ENCODE data around the gene HAGHL. TPM values are rescaled to one million over a fixed set of nuclear protein-coding genes. Genes with fewer than 3 reads are reported as not detected.
"Not testable (repeated sequence)": the region's sequence is repeated elsewhere in the genome, so short reads cannot be mapped to it uniquely, and the experiment has no call there.

Gene HAGHL
- polyA plus RNA-seq, 1 donor = 3.0 TPM

DNA sequence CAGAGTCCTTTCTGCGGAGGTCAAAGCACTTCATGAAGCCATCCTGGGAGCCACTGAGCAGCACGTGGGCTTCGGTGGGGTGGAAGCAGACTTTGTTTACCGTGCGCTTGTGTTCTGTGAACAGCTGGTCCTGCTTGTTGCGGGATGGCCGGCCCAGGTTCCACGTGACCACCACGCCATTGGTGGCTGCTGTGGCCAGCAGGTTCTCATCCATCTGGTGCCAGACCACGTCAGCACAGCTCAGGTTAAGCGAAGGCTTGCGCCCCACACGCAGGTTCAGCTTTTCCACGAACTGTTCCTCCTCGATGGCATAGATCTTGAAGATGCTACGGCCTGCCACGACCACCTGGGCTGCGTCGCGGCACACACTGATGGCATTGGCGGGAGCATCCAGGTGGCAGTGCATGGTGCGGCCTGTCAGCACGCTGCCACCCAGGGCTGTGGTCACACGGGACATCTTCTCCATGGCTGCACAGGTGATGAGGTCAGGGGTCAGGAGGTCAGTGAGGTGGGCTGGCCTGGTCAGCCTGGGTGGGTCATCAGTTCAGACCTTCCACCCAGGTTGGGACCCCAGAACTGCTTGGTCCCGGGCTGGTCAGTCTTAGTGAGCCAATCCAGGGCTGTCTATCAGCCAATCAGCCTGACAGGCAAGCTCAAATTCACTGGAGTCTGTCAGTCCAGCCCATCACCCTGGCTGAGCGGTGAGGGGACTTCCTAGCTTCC is 37.6 kb upstream of the HAGHL start:
- DNase-seq = no peak

GRCh38 chr16:691242-691641 is 35.7 kb upstream of the HAGHL start:
- not testable (repeated sequence) for DNase-seq

DNA sequence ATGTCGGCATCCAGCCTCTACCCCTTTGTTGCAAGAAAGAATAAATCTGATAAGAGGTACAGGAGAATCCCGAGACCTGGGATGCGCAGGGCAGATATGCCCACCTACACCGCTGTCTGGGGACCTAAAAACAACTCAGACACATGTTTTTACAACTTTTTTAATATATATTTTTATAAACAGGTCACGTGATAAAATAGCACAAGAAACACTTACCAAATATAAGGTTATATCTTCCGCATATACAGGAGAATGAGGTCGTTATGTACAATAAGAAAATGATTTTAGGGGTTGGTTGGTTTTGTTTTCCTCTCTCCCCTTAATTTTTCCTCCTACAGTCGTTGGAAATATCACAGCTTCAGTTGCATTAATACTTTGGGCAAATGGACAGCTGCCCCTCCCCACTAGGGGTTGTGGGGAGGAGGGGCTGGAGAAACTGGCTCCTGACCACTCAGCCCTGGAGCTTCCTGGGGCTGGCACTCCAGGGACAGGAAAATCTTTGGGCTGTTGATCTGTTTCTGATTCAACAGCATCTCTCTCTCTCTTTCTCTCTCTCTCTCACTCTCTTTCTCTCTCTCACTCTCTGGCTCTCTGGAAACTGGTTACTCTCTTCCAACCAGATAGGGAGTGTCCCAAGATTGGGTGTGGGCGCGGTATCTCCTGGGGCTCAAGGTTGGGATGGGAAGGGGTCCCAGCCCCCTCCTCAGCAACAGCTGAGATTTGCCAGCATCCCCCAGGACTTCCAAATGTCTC is 34.4 kb upstream of the HAGHL start:
- no peak for DNase-seq

GRCh38 chr16:693364-693763 is 33.5 kb upstream of the HAGHL start:
- no peak for DNase-seq

DNA sequence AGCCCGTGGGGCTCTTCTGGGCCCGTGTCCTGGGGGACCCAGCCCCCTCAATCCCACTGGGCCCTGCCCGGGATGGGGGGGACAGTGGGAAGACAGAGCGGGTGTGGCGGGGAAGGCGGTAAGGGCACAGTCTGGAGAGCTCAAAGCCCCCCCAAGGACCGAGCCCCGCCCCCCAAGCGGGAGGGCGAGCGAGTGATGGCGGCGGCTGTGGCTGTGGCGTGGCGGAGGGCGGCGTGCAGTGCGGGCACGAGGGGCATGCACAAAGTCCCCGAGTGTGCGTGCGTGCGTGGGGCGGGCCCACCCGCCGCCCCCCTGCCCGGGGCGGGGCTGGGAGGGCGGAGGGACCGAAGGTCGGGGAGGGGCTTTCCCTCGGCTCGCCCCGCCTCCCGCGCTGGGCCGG is 33.1 kb upstream of the HAGHL start:
- no peak for DNase-seq

DNA sequence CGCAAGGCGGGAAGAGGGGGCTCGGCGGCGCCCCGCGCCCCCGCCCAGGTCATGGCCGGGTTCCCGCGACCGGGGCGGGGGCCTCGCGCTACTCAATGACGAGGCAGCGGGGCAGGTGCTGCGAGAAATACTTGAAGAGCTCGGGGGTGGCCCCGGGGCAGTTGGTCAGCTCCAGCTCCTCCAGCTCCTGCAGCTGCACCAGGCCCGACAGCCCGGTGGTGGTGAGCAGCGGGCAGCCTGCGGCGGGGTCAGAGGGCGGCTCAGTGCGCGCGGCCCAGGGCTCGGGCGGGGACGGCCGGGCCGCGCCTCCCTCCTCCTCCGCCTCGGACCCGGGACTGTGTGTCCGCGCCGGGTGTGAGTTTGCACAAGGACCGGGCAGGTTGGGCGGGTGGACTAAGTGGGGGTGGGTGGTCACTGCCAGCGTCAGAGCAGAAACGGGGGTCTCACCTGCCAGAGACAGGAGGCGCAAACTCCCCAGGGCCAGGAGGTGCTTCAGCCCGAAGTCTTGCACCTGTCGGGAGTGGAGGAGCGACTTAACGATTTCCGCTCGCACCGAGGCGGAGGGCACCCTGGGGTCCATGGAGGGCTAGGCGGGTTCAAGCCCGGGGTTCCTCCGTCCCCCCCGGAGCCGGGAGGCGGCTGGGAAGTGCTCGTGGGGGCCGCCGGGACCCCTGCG is 32.6 kb upstream of the HAGHL start:
- no peak for DNase-seq

GRCh38 chr16:694863-695354 is 32.0 kb upstream of the HAGHL start:
- no peak for DNase-seq

DNA sequence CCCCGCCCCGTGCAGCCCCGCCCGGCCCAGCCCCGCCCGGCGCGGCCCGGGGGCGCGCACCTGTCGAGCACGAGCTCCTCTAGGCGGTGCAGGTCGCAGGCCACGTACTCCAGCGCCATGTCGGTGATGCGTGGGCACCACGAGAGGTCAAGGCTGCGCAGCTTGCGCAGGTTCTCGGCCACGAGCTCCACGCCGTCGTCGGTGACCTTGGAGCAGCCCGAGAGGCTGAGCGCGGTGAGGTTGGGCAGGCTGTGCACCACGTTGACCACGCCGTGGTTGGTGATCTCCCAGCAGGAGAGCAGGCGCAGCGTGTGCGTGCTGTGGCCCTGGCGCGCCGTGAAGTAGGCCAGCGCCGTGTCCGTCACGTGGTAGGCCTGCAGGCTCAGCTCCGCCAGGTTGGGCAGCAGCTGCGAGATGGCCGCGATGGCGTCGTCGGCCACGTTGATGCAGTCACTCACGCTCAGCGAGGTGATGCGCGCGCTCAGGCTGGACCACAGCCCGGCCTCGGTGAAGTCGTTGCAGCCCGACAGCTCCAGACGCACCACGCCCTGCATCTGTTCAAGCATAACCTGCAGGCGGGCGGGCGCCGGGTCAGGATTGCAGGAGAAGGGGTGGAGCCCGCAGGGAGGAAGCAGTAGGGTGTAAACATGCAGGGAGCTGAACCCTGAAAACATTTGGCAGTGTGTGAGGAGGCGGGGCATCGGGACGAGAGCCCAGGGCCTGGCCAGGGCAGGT is 31.4 kb upstream of the HAGHL start:
- no peak for DNase-seq

DNA sequence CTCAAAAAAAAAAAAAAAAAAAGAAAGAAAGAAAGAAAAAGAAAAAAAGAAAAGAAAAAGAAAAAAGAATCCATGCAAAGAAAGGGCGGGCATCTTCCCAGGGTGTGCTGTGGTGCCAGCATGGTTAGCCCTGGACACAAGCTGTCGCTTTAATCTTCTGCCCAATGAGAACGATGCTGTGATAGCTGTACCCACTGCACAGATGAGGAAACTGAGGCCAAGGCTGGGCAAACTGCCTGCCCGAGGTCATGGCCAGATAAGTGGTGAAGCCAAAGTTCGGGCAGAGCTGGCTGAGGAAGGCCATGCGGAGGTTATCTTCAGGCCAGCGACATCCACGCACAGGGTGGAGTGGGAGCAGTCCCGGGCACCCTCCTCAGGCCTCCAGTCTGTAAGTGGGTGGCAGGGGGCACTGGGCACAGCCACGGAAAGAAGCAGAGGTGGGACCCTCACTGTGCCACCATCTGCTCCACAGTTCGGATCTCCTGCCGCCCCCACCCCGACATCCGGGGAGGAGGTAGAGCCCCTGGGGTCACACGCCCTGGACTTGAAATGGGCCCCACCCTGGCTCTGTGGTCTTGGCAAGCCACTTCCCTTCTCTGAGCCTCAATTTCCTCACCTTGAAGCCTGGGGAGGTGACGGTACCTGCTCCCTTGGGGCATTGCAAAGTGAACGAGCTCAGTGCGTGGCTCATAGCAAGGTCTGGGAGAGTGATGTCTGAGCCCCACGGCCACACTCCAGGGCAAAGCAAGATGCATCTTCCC is 27.8 kb upstream of the HAGHL start:
- no peak for DNase-seq

GRCh38 chr16:700684-701584 is 26.0 kb upstream of the HAGHL start:
- DNase-seq = no peak

- no peak for DNase-seq
Observed at GRCh38 chr16:702341-702740, 24.6 kb upstream of the HAGHL start.

- no peak for DNase-seq
Observed at GRCh38 chr16:703406-703805, 23.5 kb upstream of the HAGHL start.

DNA sequence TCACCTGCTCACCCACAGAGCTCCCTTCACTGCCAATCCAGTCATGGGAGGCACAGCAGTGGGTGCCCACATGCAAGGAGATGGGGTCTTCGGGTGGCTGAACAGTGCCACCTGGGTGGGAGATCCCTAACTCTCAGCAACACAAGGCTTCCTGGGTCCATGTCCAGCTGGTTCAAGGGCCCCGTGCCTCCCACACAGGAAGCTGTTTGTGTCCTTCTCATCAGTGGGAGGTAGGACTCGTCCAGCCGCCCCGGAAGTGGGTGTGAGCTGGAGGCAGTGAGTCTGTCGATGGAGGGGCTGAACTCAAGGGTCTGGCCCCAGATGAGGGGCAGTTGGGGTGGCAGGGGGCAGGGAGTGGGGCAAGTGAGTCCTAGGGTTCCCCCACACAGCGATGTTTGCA is 22.9 kb upstream of the HAGHL start:
- DNase-seq = no peak

DNA sequence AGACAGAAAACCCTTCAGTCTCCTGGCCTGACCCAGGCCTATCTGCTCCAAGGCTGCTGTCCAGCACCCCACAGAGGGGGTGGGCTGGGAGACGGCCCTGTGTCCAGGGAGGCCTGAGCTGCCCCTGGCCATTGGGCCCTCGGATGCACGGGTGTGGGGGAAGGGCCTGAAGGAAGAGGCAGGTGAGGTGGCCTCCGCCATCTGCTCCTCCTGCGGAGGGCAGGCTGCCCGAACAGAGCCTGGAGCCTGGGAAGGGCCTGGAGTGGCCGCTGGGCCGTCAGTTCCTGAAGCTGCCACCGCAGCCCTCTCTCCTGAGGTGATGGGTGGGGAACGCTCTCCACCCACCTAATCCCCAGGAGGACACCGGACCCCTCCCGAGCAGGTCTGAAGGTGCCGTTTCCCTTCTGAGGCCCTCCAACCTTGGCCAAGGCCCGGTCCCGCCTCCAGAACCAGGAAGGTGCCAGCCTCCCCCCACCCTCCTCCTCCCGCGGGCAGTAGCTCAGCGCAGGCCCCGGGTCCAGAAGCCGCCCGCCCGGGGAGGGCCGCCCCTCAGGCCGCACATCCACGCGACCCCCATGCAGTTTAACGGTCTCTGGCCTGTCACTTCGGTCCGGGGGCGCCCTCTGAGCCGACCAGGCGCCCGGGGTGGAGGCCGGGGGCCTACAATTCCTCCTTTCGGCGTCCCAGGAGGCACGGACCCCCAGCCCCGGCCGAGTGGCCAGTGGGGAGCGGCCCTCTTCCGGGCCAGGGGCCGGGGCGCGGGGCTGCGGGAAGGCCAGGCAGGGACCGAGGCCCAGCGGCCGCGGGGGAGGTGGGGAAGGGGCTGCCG is 22.1 kb upstream of the HAGHL start:
- no peak for DNase-seq

DNA sequence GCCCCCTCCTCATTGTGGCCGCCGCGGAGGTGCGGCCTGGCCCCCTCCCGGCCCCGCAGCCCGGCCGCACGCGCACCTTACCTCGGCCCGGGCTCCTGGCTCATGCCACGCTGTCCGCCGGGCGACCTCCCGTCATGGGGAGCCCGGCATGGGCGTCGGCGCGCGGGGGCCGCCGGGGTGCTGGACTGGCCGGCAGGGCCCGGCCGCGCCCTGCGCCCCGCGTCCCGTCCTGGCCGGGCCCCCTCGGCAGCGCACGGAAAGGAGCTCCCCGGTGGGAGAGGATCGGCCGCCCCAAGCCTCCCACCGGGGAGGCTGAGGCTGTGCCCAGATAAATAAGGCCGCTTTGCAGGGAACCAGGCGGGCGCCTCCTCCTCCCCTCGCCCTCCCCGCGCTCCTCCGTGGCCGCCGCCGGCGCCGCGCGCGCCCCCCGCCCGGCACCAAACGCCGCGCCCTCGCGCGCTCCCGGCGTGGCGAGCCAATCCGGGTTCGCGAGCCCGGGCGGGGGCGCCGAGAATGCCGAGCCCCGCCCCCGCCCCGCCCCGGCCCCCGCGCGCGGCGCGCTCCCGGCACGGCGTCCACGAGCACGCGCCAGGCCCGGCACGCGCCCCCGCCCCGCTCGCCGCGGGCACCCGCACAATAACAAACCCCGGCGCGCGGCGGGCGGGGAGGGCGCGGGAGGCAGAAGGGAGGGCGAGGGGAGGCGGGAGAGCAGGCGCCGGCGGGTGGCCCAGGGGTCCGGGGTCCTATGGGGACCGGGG is 21.3 kb upstream of the HAGHL start, which contains the start of gene FBXL16:
Gene FBXL16, minus strand, starts transcription at position 371 of the 758 bp plus-strand sequence. CDS start 8,396 bp downstream, outside the sequence.
- no peak for DNase-seq

- no peak for DNase-seq
Observed at GRCh38 chr16:706189-707061, 20.5 kb upstream of the HAGHL start.

DNA sequence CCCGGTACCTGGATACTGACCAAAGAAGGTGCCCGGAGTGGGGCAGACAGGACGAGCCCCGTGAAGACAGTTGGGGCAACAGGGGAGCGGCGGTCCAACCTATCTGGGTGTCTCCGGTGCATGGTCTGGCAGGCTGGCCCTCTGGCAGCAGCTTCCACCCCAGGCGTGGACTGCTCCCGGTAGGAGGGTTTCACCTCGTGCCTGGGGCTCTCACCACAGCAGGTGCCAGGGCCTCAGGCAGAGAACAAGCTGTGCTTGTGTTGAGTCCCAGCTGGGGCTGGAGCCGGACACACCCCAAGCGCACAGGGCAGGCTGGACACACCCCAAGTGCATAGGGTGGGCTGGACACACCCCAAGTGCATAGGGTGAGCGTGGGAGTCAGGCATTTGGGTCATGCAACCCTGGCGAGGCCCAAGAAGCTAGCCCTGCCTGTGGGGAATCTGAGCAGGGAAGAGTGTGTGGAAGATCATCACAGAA is 19.8 kb upstream of the HAGHL start:
- no peak for DNase-seq

GRCh38 chr16:708019-708418 is 18.9 kb upstream of the HAGHL start:
- DNase-seq = no peak

Data from hindlimb muscle (tissue), 1 donor.